Gastroesophageal sphincter (tissue), 3 donors: ENCODE measurements around the gene FMNL1.
A peak's percentile ranks its signal among the peaks of the same experiment; 100 is the strongest.

Experiments used
- CTCF ChIP-seq, 4 experiments: fragments of 200-600 bp in 2 of 4; fragments of 450-650 bp in 2 of 4; sonication (generic) in 1 of 4; IDR thresholded peaks; one replicate each; pipeline ENCODE4 v1.5.1; 2017 to 2019; ENCODE audit warnings: antibody characterized with exemption in 4 of 4, mild to moderate bottlenecking in 2 of 4, moderate library complexity in 2 of 4
- POLR2A ChIP-seq, 2 donors: fragments of 450-650 bp; IDR thresholded peaks; one replicate each; pipeline ENCODE4 v1.6.1; 2017; ENCODE audit warnings: antibody characterized with exemption in 2 of 2, mild to moderate bottlenecking in 2 of 2, moderate library complexity in 1 of 2

- TF ChIP-seq CTCF (IDR thresholded peaks at IDR 0.05) (peak in 1 of 4 experiments; percentile 17), POLR2A (IDR thresholded peaks at IDR 0.05) (no peak)
Observed at GRCh38 chr17:45293413-45294211, 71.9 kb downstream of the FMNL1 start.
